ENCODE data around the gene KIAA1217.

KIAA1217 gene

DNA sequence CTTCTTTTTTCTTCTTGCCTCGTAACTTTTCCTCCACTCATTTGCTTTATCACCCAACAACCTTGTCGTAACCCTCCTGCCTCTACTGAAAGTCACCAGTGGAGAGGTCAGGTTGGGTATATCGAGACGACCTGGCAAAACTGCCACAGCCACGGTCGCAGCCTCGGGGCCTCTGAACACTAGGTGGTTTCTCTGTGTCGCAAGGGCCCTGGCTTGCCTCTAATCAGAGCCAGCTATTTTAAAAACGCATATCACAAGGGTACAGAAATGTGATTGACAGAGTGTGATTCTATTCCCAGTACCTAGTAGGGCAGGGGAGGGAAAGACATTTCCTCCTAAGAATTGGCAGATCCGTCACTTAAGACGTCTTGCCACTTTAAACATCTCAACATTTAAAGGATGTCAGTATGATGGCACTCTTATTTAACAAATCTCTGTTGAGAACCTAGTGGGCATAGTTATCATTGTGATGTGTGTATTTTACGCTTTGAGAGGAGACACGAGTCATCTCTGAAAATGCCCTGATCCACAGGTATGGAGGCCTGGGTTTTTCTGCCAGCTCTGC, 317.2 kb downstream of the KIAA1217 start:
- no peak overlapping the region for H3K4me3 ChIP-seq (ENCODE audit: low read depth, low read length)
- no peak for DNase-seq (ENCODE audit: low read depth)
- no peak for TF ChIP-seq CTCF (IDR thresholded peaks at IDR 0.05; ENCODE audit: low read depth, low read length, missing control alignments)
- in situ Hi-C loops (cut with HindIII; ENCODE audit: low sequenced_read_pairs), result no loop called here

DNA sequence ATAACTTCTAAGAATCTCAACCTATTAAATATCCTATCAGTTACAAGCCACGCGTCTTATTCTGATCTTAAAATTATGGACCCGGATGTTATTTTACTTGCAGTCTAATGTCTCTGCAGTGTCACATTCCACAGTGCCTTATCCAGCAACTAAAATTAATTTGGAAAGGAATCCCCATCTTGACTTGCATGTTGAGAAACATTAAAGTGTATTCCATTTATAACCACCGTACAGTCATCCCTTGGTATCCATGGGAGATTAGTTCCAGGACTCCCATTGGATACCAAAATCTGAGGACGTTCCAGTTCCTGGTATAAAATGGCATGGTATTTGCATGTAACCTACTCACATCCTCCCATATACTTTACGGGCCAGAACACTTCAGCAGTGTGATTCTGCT, 320.0 kb downstream of the KIAA1217 start:
- no peak for DNase-seq (ENCODE audit: low read depth)
- TF ChIP-seq CTCF (IDR thresholded peaks at IDR 0.05; ENCODE audit: low read depth, low read length, missing control alignments), result no peak
- no peak overlapping the region for H3K4me3 ChIP-seq (ENCODE audit: low read depth, low read length)
- in situ Hi-C loops (cut with HindIII; ENCODE audit: low sequenced_read_pairs), result no loop called here

- in situ Hi-C loops (cut with HindIII; ENCODE audit: low sequenced_read_pairs), result no loop called here
- DNase-seq (ENCODE audit: low read depth), result no peak
- no peak overlapping the region for H3K4me3 ChIP-seq (ENCODE audit: low read depth, low read length)
- no peak for TF ChIP-seq CTCF (IDR thresholded peaks at IDR 0.05; ENCODE audit: low read depth, low read length, missing control alignments)
Observed at GRCh38 chr10:24531439-24531838, 322.5 kb downstream of the KIAA1217 start.

- TF ChIP-seq CTCF (IDR thresholded peaks at IDR 0.05; ENCODE audit: low read depth, low read length, missing control alignments), result no peak
- H3K4me3 ChIP-seq (ENCODE audit: low read depth, low read length), result no peak overlapping the region
- no peak for DNase-seq (ENCODE audit: low read depth)
- in situ Hi-C loops (cut with HindIII; ENCODE audit: low sequenced_read_pairs), result no loop called here
Observed at GRCh38 chr10:24533981-24534380, 325.0 kb downstream of the KIAA1217 start.

GRCh38 chr10:24536636-24537035, 327.7 kb downstream of the KIAA1217 start:
- in situ Hi-C loops (cut with HindIII; ENCODE audit: low sequenced_read_pairs), result no loop called here
- TF ChIP-seq CTCF (IDR thresholded peaks at IDR 0.05; ENCODE audit: low read depth, low read length, missing control alignments), result no peak
- H3K4me3 ChIP-seq (ENCODE audit: low read depth, low read length), result no peak overlapping the region
- DNase-seq (ENCODE audit: low read depth), result no peak

GRCh38 chr10:24541239-24541753, 332.4 kb downstream of the KIAA1217 start:
- no peak overlapping the region for H3K4me3 ChIP-seq (ENCODE audit: low read depth, low read length)
- TF ChIP-seq CTCF (IDR thresholded peaks at IDR 0.05; ENCODE audit: low read depth, low read length, missing control alignments), result no peak
- in situ Hi-C loops (cut with HindIII; ENCODE audit: low sequenced_read_pairs), result no loop called here
- no peak for DNase-seq (ENCODE audit: low read depth)

Measured in astrocyte of the cerebellum (primary cell).